HUES64 (cell line): ENCODE measurements around the gene BRSK1.
A peak's percentile ranks its signal among the peaks of the same experiment; 100 is the strongest.

Source experiments
- H3K27ac ChIP-seq: 2 replicates; pipeline ENCODE4 v1.7.0; 2013; ENCODE audit warnings: low read depth, low read length, inconsistent platforms
- H3K27me3 ChIP-seq: 2 replicates; pipeline ENCODE4 v1.6.1; 2013; ENCODE audit warnings: mild to moderate bottlenecking, low read length; ENCODE audit not compliant: insufficient read depth
- H3K36me3 ChIP-seq: 2 replicates; pipeline ENCODE4 v1.6.1; 2013; ENCODE audit warnings: mild to moderate bottlenecking, low read length; ENCODE audit not compliant: insufficient read depth
- H3K4me1 ChIP-seq: 2 replicates; pipeline ENCODE4 v1.6.1; 2013; ENCODE audit warnings: mild to moderate bottlenecking, low read length, moderate library complexity; ENCODE audit not compliant: insufficient read depth
- H3K4me3 ChIP-seq: 2 replicates; pipeline ENCODE4 v1.5.1; 2013; ENCODE audit warnings: mild to moderate bottlenecking, low read length, moderate library complexity
- H3K9ac ChIP-seq: 2 replicates; pipeline ENCODE4 v1.6.1; 2013; ENCODE audit warnings: mild to moderate bottlenecking, low read depth, low read length
- H3K9me3 ChIP-seq: 2 replicates; pipeline ENCODE4 v1.6.1; 2013; ENCODE audit warnings: low read depth, low read length; ENCODE audit not compliant: insufficient read depth
- WGBS: fragments of 150-250, 120-280 bp; methylation state at CpG from one replicate; pipeline ENCODE4 v1.1.7; 2013; ENCODE audit warnings: missing lambda C conversion rate; 5-methylcytosine and 5-hydroxymethylcytosine counted together

The BRSK1 gene

GRCh38 chr19:55277494-55277893 is 6.3 kb upstream of the BRSK1 start:
- peaks cover 3% of the 10 kb centered on the region; the same call in 1 of the 2 replicates for H3K4me1 ChIP-seq
- H3K9ac ChIP-seq: no peak overlapping the region
- H3K36me3 ChIP-seq: peaks cover 23% of the 10 kb centered on the region
- whole genome bisulfite sequencing: 92% methylated on average over 17 of the region's 17 CpGs
- no peaks in the 10 kb centered on the region for H3K9me3 ChIP-seq
- no peaks in the 10 kb centered on the region for H3K27me3 ChIP-seq
- H3K4me3 ChIP-seq: no peak overlapping the region
- H3K27ac ChIP-seq: no peak overlapping the region

GRCh38 chr19:55278391-55279135 is 5.2 kb upstream of the BRSK1 start:
- Histone ChIP-seq H3K9ac (0 out of 2 replicates have a peak overlapping the region, but pooled peaks have one; percentile 88), H3K27ac (no peak overlapping the region), H3K27me3 (no peaks in the 10 kb centered on the region), H3K4me1 (peaks cover 3% of the 10 kb centered on the region; the same call in 1 of the 2 replicates), H3K9me3 (no peaks in the 10 kb centered on the region), H3K4me3 (peak overlapping the region; percentile 97), H3K36me3 (peaks cover 19% of the 10 kb centered on the region)
- 94% methylated on average over 11 of the region's 13 CpGs for WGBS

- Histone ChIP-seq H3K27me3 (no peaks in the 10 kb centered on the region), H3K27ac (peak overlapping the region; percentile 87), H3K36me3 (peaks cover 15% of the 10 kb centered on the region), H3K4me1 (peaks cover 3% of the 10 kb centered on the region; the same call in 1 of the 2 replicates), H3K9ac (peak overlapping the region; percentile 88), H3K9me3 (no peaks in the 10 kb centered on the region), H3K4me3 (peak overlapping the region; percentile 97)
- 3% methylated on average over 23 of the region's 23 CpGs for WGBS
These were observed 4.5 kb upstream of the BRSK1 start for GRCh38 chr19:55279340-55279739.

- WGBS: 2% methylated on average over 52 of the region's 52 CpGs
- Histone ChIP-seq H3K4me1 (peaks cover 3% of the 10 kb centered on the region; the same call in 1 of the 2 replicates), H3K36me3 (peaks cover 15% of the 10 kb centered on the region), H3K27ac (peak within 1 kb of the TSS; percentile 87), H3K4me3 (peak within 1 kb of the TSS; percentile 97), H3K27me3 (no peaks in the 10 kb centered on the region), H3K9me3 (no peaks in the 10 kb centered on the region), H3K9ac (peak within 1 kb of the TSS; percentile 88)
These were observed 3.8 kb upstream of the BRSK1 start, which contains the start of gene HSPBP1 for GRCh38 chr19:55279770-55280643. TSS of gene HSPBP1 (minus strand) at chr19:55280110. CDS start at chr19:55279608, 502 bp downstream.

- Histone ChIP-seq H3K4me3 (peak overlapping the region; percentile 50), H3K9ac (0 out of 2 replicates have a peak overlapping the region, but pooled peaks have one; percentile 44), H3K4me1 (no peaks in the 10 kb centered on the region), H3K27ac (peak overlapping the region; percentile 67; the same call in 1 of the 2 replicates), H3K27me3 (no peaks in the 10 kb centered on the region), H3K36me3 (peaks cover 18% of the 10 kb centered on the region), H3K9me3 (no peaks in the 10 kb centered on the region)
- WGBS: 9% methylated on average over 11 of the region's 16 CpGs
These were observed 735 bp downstream of the BRSK1 start for GRCh38 chr19:55284405-55285058.

GRCh38 chr19:55285229-55285890 is 1.6 kb downstream of the BRSK1 start:
- Histone ChIP-seq H3K27ac (no peak overlapping the region), H3K27me3 (no peaks in the 10 kb centered on the region), H3K4me3 (peak overlapping the region; percentile 50), H3K36me3 (peaks cover 27% of the 10 kb centered on the region), H3K4me1 (no peaks in the 10 kb centered on the region), H3K9me3 (no peaks in the 10 kb centered on the region), H3K9ac (peak overlapping the region; percentile 44; the same call in 1 of the 2 replicates)
- WGBS: 65% methylated on average over 18 of the region's 18 CpGs

GRCh38 chr19:55287361-55288079 is 3.7 kb downstream of the BRSK1 start:
- Histone ChIP-seq H3K9ac (no peak overlapping the region), H3K27ac (no peak overlapping the region), H3K36me3 (peaks cover 38% of the 10 kb centered on the region), H3K4me1 (no peaks in the 10 kb centered on the region), H3K9me3 (no peaks in the 10 kb centered on the region), H3K27me3 (no peaks in the 10 kb centered on the region), H3K4me3 (no peak overlapping the region)
- WGBS: 95% methylated on average over 21 of the region's 21 CpGs

- peaks cover 45% of the 10 kb centered on the region for H3K36me3 ChIP-seq
- H3K27me3 ChIP-seq: no peaks in the 10 kb centered on the region
- H3K27ac ChIP-seq: no peak overlapping the region
- H3K4me3 ChIP-seq: no peak overlapping the region
- no peak overlapping the region for H3K9ac ChIP-seq
- 97% methylated on average over 8 of the region's 9 CpGs for WGBS
- H3K9me3 ChIP-seq: no peaks in the 10 kb centered on the region
- H3K4me1 ChIP-seq: no peaks in the 10 kb centered on the region
These were observed 5.5 kb downstream of the BRSK1 start for GRCh38 chr19:55289117-55289796.

- 95% methylated on average over 10 of the region's 10 CpGs for WGBS
- no peak overlapping the region for H3K9ac ChIP-seq
- no peaks in the 10 kb centered on the region for H3K27me3 ChIP-seq
- no peak overlapping the region for H3K4me3 ChIP-seq
- peaks cover 9% of the 10 kb centered on the region for H3K4me1 ChIP-seq
- H3K36me3 ChIP-seq: peaks cover 48% of the 10 kb centered on the region
- H3K9me3 ChIP-seq: no peaks in the 10 kb centered on the region
- H3K27ac ChIP-seq: no peak overlapping the region
These were observed 13.5 kb downstream of the BRSK1 start for GRCh38 chr19:55297267-55297666.
